ENCODE results near the gene PLEKHA1.

Gene PLEKHA1

DNA sequence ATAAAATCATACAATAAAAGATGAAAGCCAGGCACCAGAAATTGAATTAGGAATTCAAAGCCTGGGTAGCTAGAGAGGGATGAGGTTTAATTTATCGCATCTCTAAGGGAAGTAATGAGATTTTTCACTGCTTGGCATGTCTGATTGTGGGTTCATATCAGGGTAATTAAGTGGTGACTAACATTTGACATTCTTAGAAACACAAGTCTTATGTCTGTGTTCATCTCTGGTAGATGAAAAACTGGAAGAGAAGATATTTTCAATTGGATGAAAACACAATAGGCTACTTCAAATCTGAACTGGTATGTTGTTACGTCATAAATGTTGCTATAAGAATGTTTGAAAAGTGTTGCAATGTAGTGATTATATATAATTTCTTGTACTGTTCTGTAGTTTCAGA, 43.2 kb downstream of the PLEKHA1 start:
- no peak for TF ChIP-seq TAF1 (IDR thresholded peaks at IDR 0.05; ENCODE audit: borderline replicate concordance, low read depth, low read length)
- no peak for TF ChIP-seq POLR2A (IDR thresholded peaks at IDR 0.05; ENCODE audit: low read depth, low read length)
- no peak for TF ChIP-seq POLR2AphosphoS5 (IDR thresholded peaks at IDR 0.05; ENCODE audit: low read depth, low read length)
- no peak for FAIRE-seq
- no peak for DNase-seq (ENCODE audit: insufficient read length)

GRCh38 chr10:122419016-122419415, 44.5 kb downstream of the PLEKHA1 start:
- no peak for FAIRE-seq
- no peak for TF ChIP-seq POLR2A (IDR thresholded peaks at IDR 0.05; ENCODE audit: low read depth, low read length)
- DNase-seq (ENCODE audit: insufficient read length) = no peak

- DNase-seq (ENCODE audit: insufficient read length) (no peak), FAIRE-seq (no peak)
- TF ChIP-seq TAF1 (IDR thresholded peaks at IDR 0.05; ENCODE audit: borderline replicate concordance, low read depth, low read length) (no peak), POLR2A (IDR thresholded peaks at IDR 0.05; ENCODE audit: low read depth, low read length) (no peak), POLR2AphosphoS5 (IDR thresholded peaks at IDR 0.05; ENCODE audit: low read depth, low read length) (no peak)
These were observed 45.5 kb downstream of the PLEKHA1 start for GRCh38 chr10:122419876-122420623.

DNA sequence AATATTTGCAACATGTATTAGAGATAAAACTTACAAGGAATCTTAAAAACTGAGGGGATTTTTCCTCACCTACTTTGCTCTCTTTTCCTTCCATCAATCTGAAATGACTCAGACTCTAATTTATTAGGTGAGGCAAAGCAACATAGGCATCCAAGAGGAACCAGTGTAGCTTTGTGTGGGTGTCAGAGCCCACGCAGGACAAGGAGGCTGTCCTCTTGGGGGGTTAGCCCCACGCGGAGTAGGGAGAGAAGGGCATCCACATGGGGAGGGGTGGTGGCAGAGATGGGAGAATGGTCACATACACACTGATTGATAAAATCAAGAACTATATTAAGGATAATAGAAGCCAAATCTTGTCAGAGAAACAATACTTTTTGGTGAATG, 46.1 kb downstream of the PLEKHA1 start:
- DNase-seq (ENCODE audit: insufficient read length) = no peak
- TF ChIP-seq POLR2AphosphoS5 (IDR thresholded peaks at IDR 0.05; ENCODE audit: low read depth, low read length) = no peak
- TF ChIP-seq TAF1 (IDR thresholded peaks at IDR 0.05; ENCODE audit: borderline replicate concordance, low read depth, low read length) = no peak
- TF ChIP-seq POLR2A (IDR thresholded peaks at IDR 0.05; ENCODE audit: low read depth, low read length) = no peak
- no peak for FAIRE-seq

- TF ChIP-seq POLR2A (IDR thresholded peaks at IDR 0.05; ENCODE audit: low read depth, low read length) = no peak
- FAIRE-seq (no peak), DNase-seq (ENCODE audit: insufficient read length) (no peak)
These were observed 46.6 kb downstream of the PLEKHA1 start for GRCh38 chr10:122421054-122421625.

GRCh38 chr10:122421742-122422141, 47.2 kb downstream of the PLEKHA1 start:
- TF ChIP-seq POLR2AphosphoS5 (IDR thresholded peaks at IDR 0.05; ENCODE audit: low read depth, low read length) (no peak), POLR2A (IDR thresholded peaks at IDR 0.05; ENCODE audit: low read depth, low read length) (no peak), TAF1 (IDR thresholded peaks at IDR 0.05; ENCODE audit: borderline replicate concordance, low read depth, low read length) (no peak)
- FAIRE-seq = no peak

DNA sequence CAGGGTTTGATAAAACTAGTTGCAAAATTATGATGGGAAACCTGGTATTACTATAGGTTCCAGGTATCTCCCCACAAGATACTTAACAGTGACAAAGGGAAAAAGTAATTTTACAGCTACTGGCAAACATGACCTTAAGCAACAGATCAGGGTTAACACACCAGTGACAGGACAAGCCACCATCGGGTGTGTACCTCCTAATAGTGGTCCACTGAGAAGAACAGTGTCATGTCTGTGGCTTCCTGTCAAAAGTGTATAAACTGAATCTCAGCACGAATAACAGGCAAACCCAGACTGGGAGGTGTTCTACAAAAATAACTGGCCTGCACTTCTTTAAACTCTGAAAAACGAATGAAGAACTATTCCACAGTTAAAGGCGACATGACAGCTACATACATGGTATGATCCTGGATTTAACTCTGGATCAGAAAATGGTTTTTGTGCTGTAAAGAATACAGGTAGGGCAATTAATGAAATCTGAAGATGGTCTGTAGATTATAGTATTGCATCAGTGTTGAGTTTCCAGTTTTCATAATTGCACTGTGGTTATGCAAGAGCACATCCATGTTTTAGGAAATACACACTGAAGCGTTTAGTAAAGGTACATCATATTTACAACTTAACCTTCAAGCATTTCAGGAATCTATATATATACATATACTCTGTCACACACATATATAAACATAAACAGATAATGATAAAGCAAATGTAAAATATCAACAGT, 47.9 kb downstream of the PLEKHA1 start:
- FAIRE-seq = no peak
- TF ChIP-seq POLR2AphosphoS5 (IDR thresholded peaks at IDR 0.05; ENCODE audit: low read depth, low read length) (no peak), TAF1 (IDR thresholded peaks at IDR 0.05; ENCODE audit: borderline replicate concordance, low read depth, low read length) (no peak), POLR2A (IDR thresholded peaks at IDR 0.05; ENCODE audit: low read depth, low read length) (no peak)
- no peak for DNase-seq (ENCODE audit: insufficient read length)

More at GRCh38 chr10:122421742-122422141, 47.2 kb downstream of the PLEKHA1 start:
- no peak for DNase-seq (ENCODE audit: insufficient read length)

DNA sequence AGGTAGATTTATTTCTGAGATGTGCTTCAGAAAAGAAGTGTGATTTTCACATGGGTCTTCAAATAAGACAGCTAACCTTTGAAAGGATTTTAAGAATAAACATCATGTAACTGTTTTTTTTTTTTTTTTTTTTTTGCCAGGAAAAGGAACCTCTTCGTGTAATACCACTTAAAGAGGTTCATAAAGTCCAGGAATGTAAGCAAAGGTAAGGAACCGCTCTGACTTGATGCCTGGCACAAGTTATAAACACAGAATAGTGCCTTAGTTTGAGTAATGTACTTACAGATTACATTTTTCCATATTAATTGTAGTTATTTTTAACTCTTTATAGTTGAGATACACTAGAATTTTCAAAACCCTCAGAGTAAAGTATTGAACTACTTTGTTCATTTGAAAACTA, 49.6 kb downstream of the PLEKHA1 start:
- FAIRE-seq (no peak), DNase-seq (ENCODE audit: insufficient read length) (no peak)
- TF ChIP-seq POLR2AphosphoS5 (IDR thresholded peaks at IDR 0.05; ENCODE audit: low read depth, low read length) = no peak
- TF ChIP-seq TAF1 (IDR thresholded peaks at IDR 0.05; ENCODE audit: borderline replicate concordance, low read depth, low read length) = no peak
- TF ChIP-seq POLR2A (IDR thresholded peaks at IDR 0.05; ENCODE audit: low read depth, low read length) = no peak

GRCh38 chr10:122426829-122427228, 52.3 kb downstream of the PLEKHA1 start:
- FAIRE-seq = no peak
- no peak for DNase-seq (ENCODE audit: insufficient read length)
- no peak for TF ChIP-seq POLR2A (IDR thresholded peaks at IDR 0.05; ENCODE audit: low read depth, low read length)
- TF ChIP-seq TAF1 (IDR thresholded peaks at IDR 0.05; ENCODE audit: borderline replicate concordance, low read depth, low read length) = no peak
- TF ChIP-seq POLR2AphosphoS5 (IDR thresholded peaks at IDR 0.05; ENCODE audit: low read depth, low read length) = no peak

GRCh38 chr10:122427280-122427679, 52.8 kb downstream of the PLEKHA1 start:
- no peak for DNase-seq (ENCODE audit: insufficient read length)

GRCh38 chr10:122435212-122435827, 60.8 kb downstream of the PLEKHA1 start:
- TF ChIP-seq POLR2AphosphoS5 (IDR thresholded peaks at IDR 0.05; ENCODE audit: low read depth, low read length) = no peak
- TF ChIP-seq POLR2A (IDR thresholded peaks at IDR 0.05; ENCODE audit: low read depth, low read length) = no peak
- no peak for TF ChIP-seq TAF1 (IDR thresholded peaks at IDR 0.05; ENCODE audit: borderline replicate concordance, low read depth, low read length)
- no peak for FAIRE-seq

More at GRCh38 chr10:122427280-122427679, 52.8 kb downstream of the PLEKHA1 start:
- TF ChIP-seq POLR2AphosphoS5 (IDR thresholded peaks at IDR 0.05; ENCODE audit: low read depth, low read length) (no peak), POLR2A (IDR thresholded peaks at IDR 0.05; ENCODE audit: low read depth, low read length) (no peak), TAF1 (IDR thresholded peaks at IDR 0.05; ENCODE audit: borderline replicate concordance, low read depth, low read length) (no peak)
- no peak for FAIRE-seq

More at GRCh38 chr10:122435212-122435827, 60.8 kb downstream of the PLEKHA1 start:
- DNase-seq (ENCODE audit: insufficient read length) = no peak

Data from GM12892 (cell line).